ENCODE results near the gene OSGIN1. TPM values are rescaled to one million over a fixed set of nuclear protein-coding genes. Genes with fewer than 3 reads are reported as not detected.

Gene OSGIN1
- polyA plus RNA-seq, 3 donors from 2014 or later, result 0.11 to 0.59 TPM; not detected in 1

GRCh38 chr16:83970430-83970815 lies 17.4 kb downstream of the OSGIN1 start:
- H3K27ac Mint-ChIP-seq, result no peak overlapping the region
- H3K27me3 Mint-ChIP-seq (ENCODE audit: low read depth in 3 of 3), result peaks cover 4 to 12% (median 10%) of the 10 kb centered on the region in 3 donors

DNA sequence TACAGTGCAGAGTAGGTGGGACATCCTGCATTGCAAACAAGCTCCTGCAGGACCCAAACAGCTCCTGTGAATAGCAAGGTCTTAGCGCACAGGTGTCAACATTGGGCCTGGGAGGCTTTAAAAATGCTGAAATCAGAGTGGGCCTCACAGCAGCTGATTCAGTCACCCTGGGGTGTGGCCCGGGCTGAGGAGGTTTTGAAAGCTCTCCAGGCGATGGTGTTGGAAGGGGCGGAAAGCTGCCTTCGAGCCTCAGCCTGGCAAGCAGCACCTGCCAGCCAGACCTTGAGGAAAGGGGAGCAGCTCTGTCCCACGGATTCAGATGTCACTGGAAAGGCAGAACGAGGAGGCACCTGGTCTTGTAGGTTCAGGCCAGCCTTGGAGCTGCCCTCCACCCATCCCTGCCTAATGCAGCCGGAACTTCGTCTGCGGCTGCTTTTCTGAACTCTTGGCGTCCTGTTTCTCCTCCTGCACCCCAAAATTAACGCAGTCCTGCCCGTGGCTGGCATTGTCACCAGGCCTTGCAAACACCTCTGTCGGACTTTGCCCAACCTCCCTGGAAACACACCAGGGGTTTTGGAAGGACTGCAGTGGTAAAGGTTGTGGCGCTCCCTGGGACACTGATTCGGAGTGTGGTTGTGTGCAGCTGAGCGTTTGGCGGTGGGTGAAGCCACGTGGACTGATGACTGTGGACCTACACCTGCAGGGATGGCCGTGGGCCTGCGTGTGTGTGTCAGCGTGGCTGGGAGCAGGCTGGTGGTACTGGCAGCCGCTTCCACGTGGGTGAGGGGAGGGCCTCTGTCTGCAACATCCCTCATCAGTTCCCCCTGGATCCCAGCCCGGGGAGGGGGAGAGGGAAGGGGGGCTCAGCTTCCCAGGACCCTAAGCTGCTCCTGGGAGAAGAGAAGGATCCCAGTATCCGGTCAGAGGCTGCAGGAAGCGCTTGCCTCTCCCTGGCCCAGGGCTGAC lies 18.4 kb downstream of the OSGIN1 start:
- Mint-ChIP-seq H3K27me3 (ENCODE audit: low read depth in 3 of 3) (peaks cover 4 to 12% (median 12%) of the 10 kb centered on the region in 3 donors), H3K27ac (no peak overlapping the region), H3K36me3 (no peaks in the 10 kb centered on the region), H3K9me3 (no peaks in the 10 kb centered on the region), H3K4me1 (peaks cover 0 to 3% of the 10 kb centered on the region in 2 donors), H3K4me3 (no peak overlapping the region)
- DNase-seq, result no peak

More at GRCh38 chr16:83970430-83970815, 17.4 kb downstream of the OSGIN1 start:
- Mint-ChIP-seq H3K36me3 (no peaks in the 10 kb centered on the region), H3K9me3 (no peaks in the 10 kb centered on the region), H3K4me1 (peaks cover 0 to 3% of the 10 kb centered on the region in 2 donors), H3K4me3 (no peak overlapping the region)
- no peak for DNase-seq

DNA sequence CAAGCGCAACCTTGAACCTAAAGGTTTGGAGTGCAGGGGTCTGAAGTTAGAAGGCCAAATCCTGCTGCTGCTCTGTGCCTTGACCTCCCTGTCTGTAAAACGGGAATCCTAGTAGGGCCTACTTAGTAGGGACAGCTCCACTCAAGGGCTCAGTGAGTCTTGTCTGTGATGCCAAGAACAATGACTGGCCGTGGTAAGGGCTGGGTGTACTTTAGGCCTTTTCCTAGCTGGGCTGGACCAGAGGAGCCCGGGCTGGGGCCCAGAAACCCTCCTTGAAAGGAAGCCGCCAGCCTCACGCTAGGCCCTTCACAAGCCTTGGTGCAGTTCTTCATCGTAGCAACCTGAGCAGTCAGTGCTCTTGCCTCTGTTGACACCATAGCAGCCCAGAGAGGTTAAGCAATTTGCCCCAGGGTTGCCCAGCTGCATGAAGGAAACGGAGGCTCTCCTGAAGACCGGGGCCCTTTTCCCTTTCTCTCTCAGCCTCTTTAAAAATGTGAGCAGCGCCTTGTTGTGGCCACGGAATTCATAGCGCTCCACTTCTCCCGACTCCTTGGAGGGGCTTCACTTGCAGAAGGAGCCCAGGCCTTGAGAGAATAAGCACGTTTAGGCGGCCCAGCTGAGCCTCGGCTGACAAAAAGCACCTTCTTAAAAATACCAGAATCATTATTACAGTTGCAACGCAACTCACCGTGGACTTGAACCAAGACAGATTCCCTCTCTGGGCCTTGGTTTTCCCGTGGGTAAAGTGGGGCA lies 19.4 kb downstream of the OSGIN1 start:
- Mint-ChIP-seq H3K27me3 (ENCODE audit: low read depth in 3 of 3) (peaks cover 4 to 12% (median 12%) of the 10 kb centered on the region in 3 donors), H3K9me3 (no peaks in the 10 kb centered on the region), H3K36me3 (no peaks in the 10 kb centered on the region)

DNA sequence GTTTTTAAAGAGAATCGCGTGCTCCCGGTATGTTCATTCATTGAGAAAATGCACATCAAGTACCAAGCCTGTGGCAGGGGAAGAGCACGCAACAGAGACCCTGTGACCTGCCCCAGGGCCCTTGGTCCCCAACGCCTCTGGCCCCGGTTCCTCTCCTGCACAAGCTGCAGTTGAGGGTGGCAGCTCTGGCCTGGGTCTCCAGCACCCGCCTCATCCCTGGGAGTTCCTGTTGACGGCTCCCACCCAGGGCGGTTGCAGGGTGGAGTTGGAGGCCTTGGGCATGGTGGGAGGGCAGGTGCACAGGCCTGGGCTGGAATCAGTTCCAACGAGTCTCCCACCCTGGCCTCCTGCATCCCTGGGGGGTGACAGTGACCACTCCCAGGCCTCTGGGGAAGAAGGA lies 20.0 kb downstream of the OSGIN1 start:
- Mint-ChIP-seq H3K27me3 (ENCODE audit: low read depth in 3 of 3) (peaks cover 4 to 14% (median 10%) of the 10 kb centered on the region in 3 donors), H3K4me3 (no peak overlapping the region), H3K36me3 (no peaks in the 10 kb centered on the region), H3K27ac (no peak overlapping the region), H3K4me1 (peaks cover 0 to 1% of the 10 kb centered on the region in 2 donors), H3K9me3 (peaks cover 0 to 1% (median 0%) of the 10 kb centered on the region in 6 donors)
- no peak for DNase-seq

More for the DNA sequence above, 19.4 kb downstream of the OSGIN1 start:
- H3K27ac Mint-ChIP-seq, result no peak overlapping the region
- no peak overlapping the region for H3K4me3 Mint-ChIP-seq
- peaks cover 0 to 3% of the 10 kb centered on the region in 2 donors for H3K4me1 Mint-ChIP-seq
- DNase-seq, result no peak

- Mint-ChIP-seq H3K9me3 (peaks cover 0 to 1% (median 0%) of the 10 kb centered on the region in 6 donors), H3K27ac (no peak overlapping the region), H3K4me3 (no peak overlapping the region), H3K36me3 (no peaks in the 10 kb centered on the region), H3K27me3 (ENCODE audit: low read depth in 3 of 3) (peaks cover 4 to 15% (median 10%) of the 10 kb centered on the region in 3 donors), H3K4me1 (peaks cover 0 to 1% of the 10 kb centered on the region in 2 donors)
- DNase-seq, result no peak
Observed at GRCh38 chr16:83973581-83974385, 20.7 kb downstream of the OSGIN1 start.

DNA sequence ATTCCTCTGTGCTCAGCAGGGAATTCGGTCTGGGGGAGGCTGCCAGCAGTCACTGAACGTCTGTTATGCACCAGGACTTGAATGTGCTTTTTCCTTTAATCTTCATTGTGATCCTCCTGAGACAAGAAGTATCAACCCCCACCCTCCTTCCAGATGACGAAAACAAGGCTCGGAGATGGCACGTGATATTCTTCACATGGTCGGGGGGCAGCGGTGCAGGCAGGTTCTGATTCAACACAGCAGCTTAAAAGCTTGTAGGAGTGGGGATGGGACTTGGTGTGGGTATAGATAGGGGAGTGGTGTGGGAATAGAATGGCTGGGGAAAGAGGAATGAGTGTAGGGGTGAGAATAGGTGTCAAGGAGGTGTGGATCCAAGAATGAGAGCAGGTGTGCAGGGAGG lies 21.4 kb downstream of the OSGIN1 start:
- H3K27me3 Mint-ChIP-seq (ENCODE audit: low read depth in 3 of 3), result peaks cover 4 to 14% (median 10%) of the 10 kb centered on the region in 3 donors
- no peak overlapping the region for H3K27ac Mint-ChIP-seq
- H3K4me3 Mint-ChIP-seq, result no peak overlapping the region
- H3K4me1 Mint-ChIP-seq, result peaks cover 0 to 1% of the 10 kb centered on the region in 2 donors
- no peak for DNase-seq
- H3K36me3 Mint-ChIP-seq, result no peaks in the 10 kb centered on the region
- peaks cover 0 to 1% (median 0%) of the 10 kb centered on the region in 6 donors for H3K9me3 Mint-ChIP-seq

DNA sequence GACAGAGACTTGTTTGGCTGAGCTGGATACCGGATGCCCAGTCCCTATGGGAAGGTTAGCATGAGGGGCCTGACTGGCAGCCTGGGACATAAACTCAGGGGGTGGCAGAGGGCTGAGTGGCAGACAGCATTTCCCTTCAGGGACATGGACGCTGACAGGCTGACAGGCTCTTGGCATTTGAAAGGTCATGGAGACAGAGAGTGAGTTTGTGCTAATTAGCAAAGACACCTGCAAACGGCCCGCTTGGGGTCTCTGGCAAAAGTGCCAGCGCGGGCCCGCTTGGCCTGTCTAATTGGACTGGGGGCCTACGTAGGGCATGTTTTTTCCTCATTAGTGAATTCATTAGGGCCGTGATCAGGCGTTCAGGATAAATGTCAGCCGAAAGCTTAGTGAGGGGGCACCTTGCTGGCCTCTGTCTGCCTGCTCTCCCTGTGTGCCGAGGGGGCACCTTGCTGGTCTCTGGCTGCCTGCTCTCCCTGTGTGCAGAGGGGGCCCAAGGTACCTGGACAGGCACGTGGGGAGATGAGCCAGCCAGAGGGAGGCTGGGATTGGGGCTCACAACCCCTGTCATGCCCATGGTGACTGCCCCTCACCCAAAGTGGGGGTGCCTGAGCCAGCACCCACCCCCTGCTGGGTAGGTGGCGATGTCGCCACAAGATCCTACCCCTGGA lies 22.7 kb downstream of the OSGIN1 start:
- Mint-ChIP-seq H3K27ac (no peak overlapping the region), H3K4me1 (no peaks in the 10 kb centered on the region), H3K27me3 (ENCODE audit: low read depth in 3 of 3) (peaks cover 4 to 10% (median 4%) of the 10 kb centered on the region in 3 donors), H3K36me3 (no peaks in the 10 kb centered on the region), H3K9me3 (peaks cover 0 to 1% (median 0%) of the 10 kb centered on the region in 6 donors), H3K4me3 (no peak overlapping the region)
- DNase-seq, result no peak

DNA sequence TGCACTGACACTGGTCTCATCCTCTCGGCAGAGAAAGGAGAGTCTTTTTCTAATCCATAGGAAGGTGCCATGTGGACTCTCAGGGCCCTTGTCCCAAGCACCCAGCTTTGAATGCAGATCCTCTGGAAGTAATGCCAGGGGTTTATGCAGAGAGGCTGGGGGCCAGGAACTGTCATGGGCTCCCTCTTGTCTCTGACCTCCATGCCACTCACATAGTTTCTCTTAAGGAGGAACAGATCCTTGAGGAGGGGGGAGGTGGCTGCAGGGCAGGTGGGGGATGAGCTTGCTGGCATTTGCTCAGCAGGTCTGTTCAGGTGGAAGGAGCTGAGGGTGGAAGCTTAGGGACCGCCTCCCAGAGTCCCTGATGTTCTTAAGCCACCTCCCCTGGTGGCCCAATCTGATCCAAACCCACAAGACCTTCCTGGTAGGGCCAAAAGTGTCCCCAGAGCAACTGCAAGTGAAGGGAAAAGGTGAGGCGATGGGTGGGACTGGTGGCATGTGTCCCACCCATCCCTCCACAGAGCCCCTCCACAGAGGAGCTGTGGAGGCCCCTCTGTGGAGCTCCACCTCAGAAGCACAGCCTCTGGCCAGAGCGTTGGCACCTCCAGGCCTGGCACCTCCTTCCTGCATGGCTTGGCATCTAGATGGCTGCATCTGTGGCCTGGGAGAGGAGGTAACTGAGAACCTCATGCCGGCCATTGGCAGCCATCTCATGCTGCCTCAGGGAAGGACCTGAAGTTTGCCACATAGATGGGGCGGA lies 24.2 kb downstream of the OSGIN1 start:
- peaks cover 4 to 10% (median 4%) of the 10 kb centered on the region in 3 donors for H3K27me3 Mint-ChIP-seq (ENCODE audit: low read depth in 3 of 3)
- H3K4me3 Mint-ChIP-seq, result no peak overlapping the region
- H3K36me3 Mint-ChIP-seq, result no peaks in the 10 kb centered on the region
- no peaks in the 10 kb centered on the region for H3K4me1 Mint-ChIP-seq
- H3K9me3 Mint-ChIP-seq, result peaks cover 0 to 1% (median 0%) of the 10 kb centered on the region in 6 donors
- no peak overlapping the region for H3K27ac Mint-ChIP-seq
- no peak for DNase-seq

DNA sequence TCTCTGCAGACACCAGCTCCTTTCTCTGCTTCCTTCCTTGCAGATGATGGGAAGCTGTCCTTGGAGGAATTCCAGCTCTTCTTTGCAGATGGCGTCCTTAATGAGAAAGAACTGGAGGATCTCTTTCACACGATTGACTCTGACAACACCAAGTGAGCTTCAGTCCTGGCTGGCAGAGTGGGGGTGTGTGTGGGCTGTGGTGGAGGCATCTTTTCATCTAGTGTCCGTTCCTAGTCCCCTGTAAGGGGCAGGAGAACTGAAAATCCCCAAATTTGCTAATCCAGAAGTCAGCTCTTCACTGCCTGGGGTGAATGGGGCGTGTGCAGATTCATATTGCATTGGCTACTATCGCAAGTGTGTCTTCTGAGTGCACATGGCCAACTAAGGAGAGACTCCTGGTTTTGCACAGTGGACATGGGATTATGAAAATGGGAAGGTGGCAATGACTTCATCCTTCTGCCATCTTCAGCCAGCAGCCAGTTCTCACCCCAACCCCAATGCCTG lies 25.4 kb downstream of the OSGIN1 start:
- H3K4me1 Mint-ChIP-seq, result no peaks in the 10 kb centered on the region
- peaks cover 0 to 1% (median 0%) of the 10 kb centered on the region in 6 donors for H3K9me3 Mint-ChIP-seq
- no peak for DNase-seq
- H3K27ac Mint-ChIP-seq, result no peak overlapping the region
- no peaks in the 10 kb centered on the region for H3K36me3 Mint-ChIP-seq
- peaks cover under 1 to 7% (median 4%) of the 10 kb centered on the region in 3 donors for H3K27me3 Mint-ChIP-seq (ENCODE audit: low read depth in 3 of 3)
- H3K4me3 Mint-ChIP-seq, result no peak overlapping the region

DNA sequence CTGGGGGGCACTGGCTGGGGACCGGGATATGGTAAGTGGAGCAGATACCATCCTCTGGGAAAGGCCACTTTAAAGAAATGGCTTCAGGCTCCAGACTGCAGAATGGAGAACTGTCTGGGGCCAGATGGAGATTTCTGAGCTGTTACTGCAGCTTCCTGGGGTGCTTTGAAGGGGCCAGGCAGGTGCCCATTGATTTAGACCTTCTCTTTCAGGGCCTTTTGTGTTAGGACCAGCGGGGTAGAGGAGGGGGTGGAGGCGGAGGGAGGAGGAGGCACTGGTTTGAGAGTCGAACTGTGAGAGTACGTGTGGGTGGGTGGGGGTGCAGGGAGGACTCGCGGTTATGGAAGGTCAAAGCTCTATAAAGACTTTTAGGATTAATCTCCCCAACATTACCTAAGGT lies 26.4 kb downstream of the OSGIN1 start:
- Mint-ChIP-seq H3K4me1 (no peaks in the 10 kb centered on the region), H3K9me3 (peaks cover 0 to 1% (median 0%) of the 10 kb centered on the region in 6 donors), H3K27me3 (ENCODE audit: low read depth in 3 of 3) (peaks cover 0 to 6% (median 0%) of the 10 kb centered on the region in 3 donors), H3K36me3 (no peaks in the 10 kb centered on the region), H3K27ac (no peak overlapping the region), H3K4me3 (no peak overlapping the region)
- no peak for DNase-seq

DNA sequence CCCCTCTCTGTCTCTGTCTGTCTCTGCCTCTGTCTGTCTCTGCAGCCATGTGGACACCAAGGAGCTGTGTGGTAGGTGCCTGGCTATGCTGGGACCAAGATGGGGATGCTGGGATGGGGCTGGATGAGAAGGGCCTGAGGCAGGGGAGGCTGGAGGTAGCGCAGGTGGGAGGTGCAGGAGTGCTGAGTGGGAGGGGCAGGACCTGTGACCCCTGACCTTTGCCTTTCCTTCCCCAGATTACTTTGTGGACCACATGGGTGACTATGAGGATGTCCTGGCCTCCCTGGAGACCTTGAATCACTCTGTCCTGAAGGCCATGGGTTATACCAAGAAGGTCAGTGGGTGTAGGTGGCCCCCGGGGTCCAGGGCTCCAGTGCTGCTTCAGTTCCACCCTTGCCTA lies 27.8 kb downstream of the OSGIN1 start:
- peaks cover 0 to 6% (median 2%) of the 10 kb centered on the region in 3 donors for H3K27me3 Mint-ChIP-seq (ENCODE audit: low read depth in 3 of 3)
- no peaks in the 10 kb centered on the region for H3K4me1 Mint-ChIP-seq
- no peak overlapping the region for H3K4me3 Mint-ChIP-seq
- no peak overlapping the region for H3K27ac Mint-ChIP-seq
- no peak for DNase-seq
- H3K36me3 Mint-ChIP-seq, result no peaks in the 10 kb centered on the region
- peaks cover 0 to 1% (median 0%) of the 10 kb centered on the region in 6 donors for H3K9me3 Mint-ChIP-seq

GRCh38 chr16:83981799-83982198 lies 28.8 kb downstream of the OSGIN1 start:
- H3K36me3 Mint-ChIP-seq, result no peaks in the 10 kb centered on the region
- H3K27ac Mint-ChIP-seq, result no peak overlapping the region
- DNase-seq, result no peak
- peaks cover 0 to 4% (median 2%) of the 10 kb centered on the region in 3 donors for H3K27me3 Mint-ChIP-seq (ENCODE audit: low read depth in 3 of 3)
- no peak overlapping the region for H3K4me3 Mint-ChIP-seq
- no peaks in the 10 kb centered on the region for H3K4me1 Mint-ChIP-seq
- H3K9me3 Mint-ChIP-seq, result peaks cover 0 to 1% (median 0%) of the 10 kb centered on the region in 6 donors
